Ammon's horn (tissue), 1 donor: ENCODE results near the gene KIAA1191.
"Not testable (repeated sequence)": the region's sequence is repeated elsewhere in the genome, so short reads cannot be mapped to it uniquely, and the experiment has no call there.

Source experiments
- DNase-seq: peaks from one replicate; pipeline ENCODE4 v3.0.0-alpha.2; 2016; ENCODE audit warnings: low spot score

KIAA1191 gene

DNA sequence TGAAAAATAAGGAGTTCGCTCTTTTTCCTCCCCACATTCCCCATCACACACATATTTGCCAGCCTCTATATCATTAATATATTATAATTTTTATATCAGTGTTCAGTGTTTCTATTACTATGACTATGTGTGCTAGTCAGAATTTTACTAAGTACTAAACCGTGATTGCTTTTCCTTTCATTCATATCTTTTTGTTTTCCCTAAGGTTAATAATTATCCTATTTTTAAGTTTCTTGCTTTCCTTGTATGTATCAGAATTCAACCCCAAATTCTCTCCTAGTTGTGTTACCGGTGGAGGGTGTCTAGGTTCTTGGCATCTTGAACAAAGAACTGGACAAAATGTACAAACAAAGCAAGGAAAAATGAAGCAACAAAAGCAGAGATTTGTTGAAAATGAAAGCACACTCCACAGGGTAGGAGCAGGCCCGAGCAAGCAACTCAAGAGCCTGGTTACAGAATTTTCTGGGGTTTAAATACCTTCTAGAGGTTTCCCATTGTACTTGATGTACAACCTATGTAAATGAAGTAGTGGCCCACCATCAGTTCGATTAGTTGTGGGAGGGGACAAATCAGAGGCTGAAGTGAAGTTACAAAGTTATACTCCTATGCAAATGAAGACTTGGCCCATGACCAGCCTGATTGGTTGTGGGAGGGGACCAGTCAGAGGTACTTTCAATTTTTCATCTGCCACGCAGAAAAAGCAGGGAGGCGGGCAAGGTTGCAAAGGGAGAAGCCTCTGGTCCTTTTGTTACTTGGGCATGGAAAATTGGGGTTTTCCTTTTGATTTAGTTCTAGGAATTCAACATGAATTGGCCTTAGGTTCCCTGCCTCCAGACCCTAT is 43.8 kb downstream of the KIAA1191 start:
- no peak for DNase-seq

DNA sequence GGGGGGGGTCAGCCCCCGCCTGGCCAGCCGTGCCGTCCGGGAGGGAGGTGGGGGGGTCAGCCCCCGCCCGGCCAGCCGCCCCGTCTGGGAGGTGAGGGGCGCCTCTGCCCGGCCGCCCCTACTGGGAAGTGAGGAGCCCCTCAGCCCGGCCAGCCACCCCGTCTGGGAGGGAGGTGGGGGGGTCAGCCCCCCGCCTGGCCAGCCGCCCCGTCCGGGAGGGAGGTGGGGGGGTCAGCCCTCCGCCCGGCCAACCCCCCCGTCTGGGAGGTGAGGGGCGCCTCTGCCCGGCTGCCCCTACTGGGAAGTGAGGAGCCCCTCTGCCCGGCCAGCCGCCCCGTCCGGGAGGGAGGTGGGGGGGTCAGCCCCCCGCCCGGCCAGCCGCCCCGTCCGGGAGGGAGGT is 56.2 kb downstream of the KIAA1191 start:
- DNase-seq, result not testable (repeated sequence)
